PC-3 (cell line): ENCODE measurements around the gene SLC24A2.

ENCODE experiments used
- CTCF ChIP-seq: fragments of 300-600 bp; sonication (generic); conservative IDR thresholded peaks from 2 replicates; pipeline ENCODE4 v1.5.1; 2017; ENCODE audit warnings: antibody characterized with exemption, low read depth, mild to moderate bottlenecking, low read length
- EZH2 ChIP-seq: fragments of 300-600 bp; sonication (generic); IDR thresholded peaks from one replicate; pipeline ENCODE4 v1.6.1; 2017; ENCODE audit warnings: antibody characterized with exemption, mild to moderate bottlenecking, low read length; ENCODE audit not compliant: unreplicated experiment

DNA sequence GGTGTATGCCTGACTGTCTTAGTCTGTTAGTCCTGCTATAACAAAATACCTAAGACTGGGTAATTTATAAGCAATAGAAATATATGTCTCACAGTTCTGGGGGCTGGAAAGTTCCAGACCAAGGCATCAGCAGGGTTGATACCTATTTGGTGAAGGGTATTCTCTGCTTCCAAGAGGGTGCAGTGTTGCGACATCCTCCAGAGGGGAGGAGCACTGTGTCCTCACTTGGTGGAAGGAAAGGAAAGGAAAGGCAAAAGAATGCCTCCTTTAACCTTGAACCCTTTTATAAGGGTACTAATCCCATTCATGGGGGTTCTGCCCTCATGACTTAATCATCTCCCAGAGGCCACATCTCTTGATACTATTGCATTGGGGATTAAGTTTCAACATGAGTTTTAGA lies 42.0 kb upstream of the SLC24A2 start:
- no peak for TF ChIP-seq CTCF
- TF ChIP-seq EZH2 = no peak
